A549 (cell line): Measurements from ENCODE around the gene ADARB2. TPM values are rescaled to one million over a fixed set of nuclear protein-coding genes. Genes with fewer than 3 reads are reported as not detected.

Experiments used
- ATAC-seq, 2 experiments: fragments of 200-7000 bp in 1 of 2; fragments of >200 bp in 1 of 2; cut with Nextera tagmentation in 1 of 2; cut with Tn5 transposase in 1 of 2; 3 replicates each; pipeline versions ENCODE4 v1.8.0 to v1.9.1; 2018 to 2020; ENCODE audit warnings: mild to moderate bottlenecking in 1 of 2, moderate library complexity in 1 of 2
- CTCF ChIA-PET: fragments of 300-600 bp; sonication (Branson Sonifier 250); formaldehyde crosslinking; extraction: SDS; loops from one replicate; lab custom pipeline; 2021; ENCODE audit warnings: antibody characterized with exemption, inconsistent platforms; lab: Yijun Ruan, JAX
- POLR2A ChIA-PET: fragments of 350-600 bp; formaldehyde crosslinking; extraction: SDS; loops from one replicate; lab custom pipeline; 2021; ENCODE audit warnings: antibody characterized with exemption, inconsistent platforms; lab: Yijun Ruan, JAX
- DNase-seq, 2 experiments: peaks; one replicate each; pipeline versions ENCODE4 v3.0.0 to v3.0.0-alpha.2; 2011 to 2016; ENCODE audit warnings: low read depth in 1 of 2, low spot score in 1 of 2
- FAIRE-seq: peaks from 2 replicates; lab custom pipeline; 2011; peaks lifted over from hg19 to GRCh38; lab: Jason Lieb, UNC
- H3K27ac ChIP-seq, 2 experiments: fragments of >200 bp; sonication (Bioruptor Twin); formaldehyde crosslinking; 3 replicates each; pipeline ENCODE4 v1.5.1; 2016 to 2017
- H3K4me1 ChIP-seq: fragments of >200 bp; sonication (Bioruptor Twin); formaldehyde crosslinking; 3 replicates; pipeline ENCODE4 v1.6.1; 2016
- H3K4me2 ChIP-seq: fragments of >200 bp; sonication (Bioruptor Twin); formaldehyde crosslinking; 3 replicates; pipeline ENCODE4 v1.6.1; 2016
- H3K4me3 ChIP-seq: fragments of >200 bp; sonication (Bioruptor Twin); formaldehyde crosslinking; 3 replicates; pipeline ENCODE4 v1.5.1; 2016
- H3K9me3 ChIP-seq: fragments of >200 bp; sonication (Bioruptor Twin); formaldehyde crosslinking; 3 replicates; pipeline ENCODE4 v1.6.1; 2016
- CBX2 ChIP-seq: fragments of 200-600 bp; sonication (generic); IDR thresholded peaks from 2 replicates; pipeline ENCODE4 v1.6.1; 2016; ENCODE audit warnings: low read depth, mild to moderate bottlenecking, borderline replicate concordance
- CEBPB ChIP-seq, 2 experiments: fragments of >200 bp in 1 of 2; sonication (Bioruptor Twin) in 1 of 2; formaldehyde crosslinking in 1 of 2; IDR thresholded peaks; 2 replicates each; pipeline ENCODE4 v1.6.1; 2012 to 2016
- CHD4 ChIP-seq: fragments of 200-600 bp; sonication (generic); IDR thresholded peaks from 2 replicates; pipeline ENCODE4 v1.6.1; 2016; ENCODE audit warnings: antibody characterized with exemption, mild to moderate bottlenecking, borderline replicate concordance
- FOSL2 ChIP-seq, 2 experiments: fragments of 450-650 bp in 1 of 2; fragments of >200 bp in 1 of 2; sonication (Bioruptor Twin) in 1 of 2; formaldehyde crosslinking; IDR thresholded peaks; 2 replicates each; pipeline versions ENCODE4 v1.5.0 to v1.6.1; 2016 to 2020; ENCODE audit warnings: mild to moderate bottlenecking in 1 of 2, moderate library complexity in 1 of 2
- FOXS1 ChIP-seq: fragments of 250-450 bp; sonication (Bioruptor Pico); IDR thresholded peaks from 2 replicates; pipeline ENCODE4 v1.5.0; 2020; ENCODE audit warnings: mild to moderate bottlenecking, moderate library complexity
- GATA3 ChIP-seq: IDR thresholded peaks from 2 replicates; pipeline ENCODE4 v1.6.1; 2012; ENCODE audit warnings: borderline replicate concordance
- HDAC2 ChIP-seq: fragments of 200-600 bp; sonication (generic); IDR thresholded peaks from 2 replicates; pipeline ENCODE4 v1.6.1; 2016
- HEYL ChIP-seq: fragments of 250-450 bp; sonication (Bioruptor Pico); IDR thresholded peaks from 2 replicates; pipeline ENCODE4 v1.8.0; 2021; ENCODE audit warnings: mild to moderate bottlenecking, moderate library complexity
- HOXA7 ChIP-seq: fragments of 250-450 bp; sonication (Bioruptor Pico); IDR thresholded peaks from 2 replicates; pipeline ENCODE4 v1.5.0; 2020; ENCODE audit warnings: mild to moderate bottlenecking, moderate library complexity
- JUN ChIP-seq, 2 experiments: fragments of >200 bp; sonication (Bioruptor Twin); formaldehyde crosslinking; IDR thresholded peaks; 2 replicates in 1 of 2; 3 replicates in 1 of 2; pipeline ENCODE4 v1.6.1; 2016 to 2017
- KDM5A ChIP-seq: fragments of 200-600 bp; sonication (generic); IDR thresholded peaks from 2 replicates; pipeline ENCODE4 v1.6.1; 2016; ENCODE audit warnings: antibody characterized with exemption, mild to moderate bottlenecking
- MAZ ChIP-seq: fragments of 150-350 bp; IDR thresholded peaks from 2 replicates; pipeline ENCODE4 v1.6.1; 2014; ENCODE audit warnings: antibody characterized with exemption, low read depth, low read length, borderline replicate concordance
- NFE2L2 ChIP-seq: fragments of 150-350 bp; conservative IDR thresholded peaks from 2 replicates; pipeline ENCODE4 v1.6.1; 2014; ENCODE audit warnings: low read length
- POLR2A ChIP-seq: IDR thresholded peaks from 2 replicates; pipeline ENCODE4 v1.6.1; 2012; ENCODE audit warnings: mild to moderate bottlenecking, low read length
- RARB ChIP-seq: fragments of 250-450 bp; sonication (Bioruptor Pico); IDR thresholded peaks from 2 replicates; pipeline ENCODE4 v1.8.0; 2021; ENCODE audit warnings: mild to moderate bottlenecking, moderate library complexity
- SREBF2 ChIP-seq: fragments of 450-650 bp; IDR thresholded peaks from 2 replicates; pipeline ENCODE4 v1.6.1; 2014; ENCODE audit warnings: mild to moderate bottlenecking, moderate library complexity
- TFCP2L1 ChIP-seq: fragments of 250-450 bp; sonication (Bioruptor Pico); IDR thresholded peaks from 2 replicates; pipeline ENCODE4 v1.5.0; 2021; ENCODE audit warnings: mild to moderate bottlenecking
- ZC3H11A ChIP-seq: fragments of 450-650 bp; IDR thresholded peaks from 2 replicates; pipeline ENCODE4 v1.6.1; 2014; ENCODE audit warnings: antibody characterized with exemption, mild to moderate bottlenecking
- ZFP36 ChIP-seq: fragments of 450-650 bp; IDR thresholded peaks from 2 replicates; pipeline ENCODE4 v1.6.1; 2014; ENCODE audit warnings: borderline replicate concordance; ENCODE audit not compliant: partially characterized antibody
- WGBS: methylation state at CpG from one replicate; pipeline ENCODE4 v1.1.6; 2017; ENCODE audit errors: missing lambda C conversion rate; 5-methylcytosine and 5-hydroxymethylcytosine counted together
- polyA plus RNA-seq, 4 experiments: library from polyadenylated mRNA; depleted of rRNA in 3 of 4; stranded (reverse); fragments of >200 nt; fragmentation: RNase III in 1 of 4; extraction: RNeasy Plus Mini Kit Qiagen cat#74134 plus additional on column Dnase treatment in 1 of 4; gene quantifications; 2 replicates in 3 of 4; 3 replicates in 1 of 4; pipeline ENCODE4 v1.2.3, GENCODE V29; 2011 to 2017
- TF ChIP-seq, protein P1 (sequence below): fragments of 250-450 bp; sonication (Bioruptor Pico); IDR thresholded peaks from 2 replicates; pipeline ENCODE4 v1.5.0; 2021; ENCODE audit warnings: mild to moderate bottlenecking, moderate library complexity, borderline replicate concordance
- TF ChIP-seq, protein P2 (sequence below): IDR thresholded peaks from 2 replicates; pipeline ENCODE4 v1.6.1; 2012
- TF ChIP-seq, protein P3 (sequence below): IDR thresholded peaks from 2 replicates; pipeline ENCODE4 v1.6.1; 2012

Gene ADARB2
- polyA plus RNA-seq, 2 of the 4 experiments (the other 2 are of a cell fraction) = not detected

DNA sequence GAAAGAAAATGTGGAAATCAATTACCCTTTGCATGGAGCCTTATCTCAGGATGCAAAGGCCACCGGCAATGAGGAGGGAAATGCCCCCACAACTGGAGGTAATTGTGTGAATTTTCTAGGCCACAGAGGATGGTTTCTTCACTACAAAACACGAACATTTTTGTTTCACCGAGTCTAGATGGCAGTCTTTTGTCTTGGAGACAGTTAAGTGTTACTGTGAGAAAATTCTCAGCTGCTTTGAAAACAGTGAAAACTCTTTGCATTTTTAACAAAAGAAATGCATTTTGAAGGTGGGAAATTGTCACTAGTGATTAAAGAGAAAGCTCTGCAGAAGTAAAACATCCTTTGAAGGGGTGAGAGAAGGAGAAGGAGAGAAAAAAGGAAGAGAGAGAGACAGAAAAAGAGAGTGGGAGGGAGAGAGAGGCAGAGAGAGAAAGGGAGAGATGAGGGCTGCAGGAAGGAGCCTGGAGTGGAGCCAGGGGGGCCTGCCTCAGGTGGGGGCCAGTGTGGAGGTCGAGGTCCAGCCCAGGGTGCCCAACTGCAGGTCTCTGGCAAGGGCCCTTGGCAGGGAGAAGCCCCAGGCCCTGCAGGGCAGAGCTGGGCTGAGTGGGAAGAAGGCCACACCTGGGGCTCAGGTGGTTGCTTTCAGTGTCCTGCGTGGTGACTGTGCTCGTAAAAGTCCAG lies 261.4 kb downstream of the ADARB2 start:
- Histone ChIP-seq H3K4me2 (no peak overlapping the region), H3K4me3 (no peak overlapping the region), H3K9me3 (no peaks in the 10 kb centered on the region), H3K27ac (no peak overlapping the region), H3K4me1 (no peaks in the 10 kb centered on the region)
- DNase-seq (no peak), FAIRE-seq (no peak), ATAC-seq (no peak)
- TF ChIP-seq CHD4 (no peak), CBX2 (no peak), RARB (CRISPR knock-in tag) (no peak), ZFP36 (no peak), FOXS1 (CRISPR knock-in tag) (no peak), SREBF2 (no peak), KDM5A (no peak), JUN (IDR thresholded peaks at IDR 0.05) (no peak), FOSL2 (IDR thresholded peaks at IDR 0.05) (no peak), FOSL2 (CRISPR knock-in tag; IDR thresholded peaks at IDR 0.05) (no peak), HDAC2 (no peak), NFE2L2 (no peak), MAZ (no peak), HOXA7 (no peak), GATA3 (no peak)
- TF ChIP-seq, protein P1, sequence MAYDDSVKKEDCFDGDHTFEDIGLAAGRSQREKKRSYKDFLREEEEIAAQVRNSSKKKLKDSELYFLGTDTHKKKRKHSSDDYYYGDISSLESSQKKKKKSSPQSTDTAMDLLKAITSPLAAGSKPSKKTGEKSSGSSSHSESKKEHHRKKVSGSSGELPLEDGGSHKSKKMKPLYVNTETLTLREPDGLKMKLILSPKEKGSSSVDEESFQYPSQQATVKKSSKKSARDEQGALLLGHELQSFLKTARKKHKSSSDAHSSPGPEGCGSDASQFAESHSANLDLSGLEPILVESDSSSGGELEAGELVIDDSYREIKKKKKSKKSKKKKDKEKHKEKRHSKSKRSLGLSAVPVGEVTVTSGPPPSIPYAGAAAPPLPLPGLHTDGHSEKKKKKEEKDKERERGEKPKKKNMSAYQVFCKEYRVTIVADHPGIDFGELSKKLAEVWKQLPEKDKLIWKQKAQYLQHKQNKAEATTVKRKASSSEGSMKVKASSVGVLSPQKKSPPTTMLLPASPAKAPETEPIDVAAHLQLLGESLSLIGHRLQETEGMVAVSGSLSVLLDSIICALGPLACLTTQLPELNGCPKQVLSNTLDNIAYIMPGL = no peak
- TF ChIP-seq, protein P2, sequence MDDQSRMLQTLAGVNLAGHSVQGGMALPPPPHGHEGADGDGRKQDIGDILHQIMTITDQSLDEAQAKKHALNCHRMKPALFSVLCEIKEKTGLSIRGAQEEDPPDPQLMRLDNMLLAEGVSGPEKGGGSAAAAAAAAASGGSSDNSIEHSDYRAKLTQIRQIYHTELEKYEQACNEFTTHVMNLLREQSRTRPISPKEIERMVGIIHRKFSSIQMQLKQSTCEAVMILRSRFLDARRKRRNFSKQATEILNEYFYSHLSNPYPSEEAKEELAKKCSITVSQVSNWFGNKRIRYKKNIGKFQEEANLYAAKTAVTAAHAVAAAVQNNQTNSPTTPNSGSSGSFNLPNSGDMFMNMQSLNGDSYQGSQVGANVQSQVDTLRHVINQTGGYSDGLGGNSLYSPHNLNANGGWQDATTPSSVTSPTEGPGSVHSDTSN = no peak
- TF ChIP-seq, protein P3, sequence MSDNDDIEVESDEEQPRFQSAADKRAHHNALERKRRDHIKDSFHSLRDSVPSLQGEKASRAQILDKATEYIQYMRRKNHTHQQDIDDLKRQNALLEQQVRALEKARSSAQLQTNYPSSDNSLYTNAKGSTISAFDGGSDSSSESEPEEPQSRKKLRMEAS = no peak
- CTCF ChIA-PET = no interaction called here
- WGBS = 5% methylated on average over 6 of the region's 6 CpGs
- POLR2A ChIA-PET = no interaction called here

DNA sequence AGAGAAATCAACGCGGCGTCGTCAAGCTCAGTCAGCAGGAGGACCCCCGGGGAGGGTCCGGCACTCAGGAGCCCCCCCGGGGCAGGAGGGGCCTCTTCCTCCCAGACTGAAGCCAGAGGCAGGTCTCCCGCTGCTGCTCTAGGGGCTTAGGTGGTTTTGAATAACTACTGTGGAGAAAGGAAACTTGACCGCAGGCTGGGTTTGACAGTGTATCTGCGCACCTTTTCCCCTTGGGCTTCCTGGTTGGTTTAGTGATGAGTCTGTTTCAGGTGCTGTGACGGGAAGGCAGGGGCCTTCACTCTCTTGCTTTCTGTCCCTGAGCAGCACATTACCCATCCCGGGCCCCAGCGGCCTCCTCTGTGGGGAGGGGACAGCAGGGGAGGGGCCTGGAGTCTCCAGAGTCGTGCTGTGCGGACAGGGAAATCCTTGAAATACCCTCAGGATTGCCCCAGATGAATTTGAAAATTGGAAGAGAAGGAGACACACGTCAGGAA lies 262.2 kb downstream of the ADARB2 start:
- TF ChIP-seq ZC3H11A = no peak
- no peak for TF ChIP-seq POLR2A
- TF ChIP-seq ZFP36 = no peak
- TF ChIP-seq, protein P3 = no peak
- no peak for TF ChIP-seq CEBPB (IDR thresholded peaks at IDR 0.05)
- no peak for TF ChIP-seq TFCP2L1 (CRISPR knock-in tag)
- TF ChIP-seq HEYL (CRISPR knock-in tag) = no peak
- Histone ChIP-seq H3K4me1 (no peaks in the 10 kb centered on the region), H3K4me3 (no peak overlapping the region), H3K9me3 (no peaks in the 10 kb centered on the region), H3K4me2 (no peak overlapping the region), H3K27ac (no peak overlapping the region)
- ChIA-PET POLR2A (no interaction called here), CTCF (no interaction called here)
- 29% methylated on average over 11 of the region's 16 CpGs for WGBS
- no peak for DNase-seq
- ATAC-seq = no peak
- no peak for FAIRE-seq
